Limb (tissue), 2 donors: Measurements from ENCODE around the gene GTPBP2.
"Not testable (repeated sequence)": the region's sequence is repeated elsewhere in the genome, so short reads cannot be mapped to it uniquely, and the experiment has no call there.

Source experiments
- DNase-seq, 2 donors: peaks; one replicate each; pipeline ENCODE4 v3.0.0-alpha.2; 2016; ENCODE audit errors: extremely low spot score in 2 of 2

Gene GTPBP2

GRCh38 chr6:43629104-43629504, at the start of gene GTPBP2:
GTPBP2 (minus strand) TSS chr6:43629264; CDS start chr6:43629162, 102 bp downstream.
- peak; percentile 99 for DNase-seq

GRCh38 chr6:43678341-43678740, 49.3 kb upstream of the GTPBP2 start:
- no peak for DNase-seq

- DNase-seq, result no peak
These were observed 48.7 kb upstream of the GTPBP2 start for GRCh38 chr6:43677759-43678158.

GRCh38 chr6:43676962-43677606, 48.0 kb upstream of the GTPBP2 start:
- DNase-seq, result no peak

DNA sequence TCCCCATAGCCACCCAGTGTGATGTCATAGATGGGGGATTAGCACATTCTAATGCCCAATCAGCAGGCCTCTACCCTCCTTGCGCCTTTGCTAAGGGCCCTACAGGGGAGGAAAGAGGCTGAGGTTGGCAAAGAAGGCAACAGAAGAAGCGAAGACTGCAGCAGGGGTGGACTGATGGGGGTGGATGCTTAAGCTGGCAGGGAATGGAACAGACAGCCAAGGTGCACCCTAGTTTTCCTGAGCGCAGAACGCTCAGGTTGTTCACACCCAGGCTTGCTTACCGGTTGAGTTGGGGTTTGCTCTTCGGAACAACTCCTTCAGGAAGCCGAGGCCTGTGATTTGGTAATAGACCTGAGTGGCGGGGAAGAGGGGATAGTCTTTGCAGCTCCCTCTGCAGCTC, 45.9 kb upstream of the GTPBP2 start:
- DNase-seq, result no peak

GRCh38 chr6:43674291-43674690, 45.2 kb upstream of the GTPBP2 start:
- DNase-seq, result no peak

DNA sequence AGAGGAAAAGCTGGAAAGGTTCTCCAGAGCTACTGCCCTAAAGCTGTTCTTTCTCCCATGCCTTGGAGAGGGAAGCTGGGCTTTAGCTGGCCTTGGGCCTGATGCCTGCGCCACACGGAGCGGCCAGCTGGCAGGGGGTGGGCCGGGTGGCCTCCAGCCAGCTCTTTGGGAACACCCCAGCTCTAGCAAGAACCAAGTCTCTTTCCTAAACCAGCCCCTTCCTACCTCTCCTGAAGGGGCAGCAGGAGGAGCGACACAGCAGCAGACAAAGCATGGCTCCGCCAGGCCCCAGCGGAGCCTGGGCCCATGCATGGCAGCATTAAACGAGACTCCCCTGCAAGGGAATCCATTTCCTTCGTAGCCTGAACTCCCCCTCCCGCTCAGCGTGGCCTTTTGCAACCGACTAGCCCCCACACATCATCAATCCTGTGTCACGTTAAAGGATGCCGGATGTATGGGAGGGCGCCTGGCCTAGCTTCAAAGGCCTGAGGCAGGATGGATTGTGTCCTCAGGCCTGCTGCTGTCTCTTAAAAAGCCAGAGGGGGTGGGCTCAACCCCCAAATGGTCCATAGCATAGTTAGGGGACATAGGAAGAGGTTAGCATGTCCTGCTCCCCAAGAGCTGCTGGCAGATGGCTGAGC, 44.5 kb upstream of the GTPBP2 start:
- DNase-seq, result no peak

DNA sequence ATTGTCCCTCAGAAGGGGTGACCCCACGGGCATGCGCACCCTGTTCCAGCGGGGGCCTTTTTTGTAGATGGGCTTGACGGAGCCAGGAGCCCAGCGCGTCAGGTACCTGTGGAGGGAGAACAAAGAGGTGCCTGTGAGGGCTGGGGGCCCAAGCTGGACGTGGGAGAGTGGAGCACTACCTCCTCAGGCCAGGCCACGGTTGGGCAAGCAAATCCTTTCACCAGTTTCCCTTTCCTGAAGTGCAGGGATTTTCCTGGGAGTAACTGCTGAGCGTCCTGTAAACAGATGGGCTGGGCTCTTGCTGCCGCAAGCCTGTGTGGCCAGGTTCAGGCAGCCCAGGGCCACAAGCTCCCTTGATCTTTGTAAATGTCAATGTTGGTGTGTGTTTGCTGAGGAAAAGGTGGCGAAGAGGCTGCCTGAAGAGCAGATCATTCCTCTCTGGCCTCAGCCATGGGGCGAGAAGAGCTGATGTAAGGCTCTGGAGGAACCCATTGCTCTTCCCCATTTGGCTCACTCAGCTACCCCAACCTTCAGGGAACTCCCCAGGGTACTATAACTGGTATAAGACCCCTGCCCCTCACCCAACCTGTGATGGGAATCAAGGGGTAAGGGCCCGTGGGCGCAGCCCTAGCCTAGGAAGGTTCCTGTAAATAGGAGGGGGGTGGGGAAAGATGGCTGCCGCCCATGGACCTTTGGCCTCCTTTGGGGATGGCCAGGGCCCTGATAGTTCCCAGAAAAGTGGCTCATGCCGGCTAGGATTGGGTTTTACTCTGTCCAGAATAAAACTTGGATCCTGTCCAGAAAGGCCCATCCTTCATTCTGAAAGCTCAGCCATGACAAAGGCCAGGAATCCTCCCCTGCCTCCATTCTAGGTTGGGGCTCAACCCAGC, 43.0 kb upstream of the GTPBP2 start:
- DNase-seq, result no peak

DNA sequence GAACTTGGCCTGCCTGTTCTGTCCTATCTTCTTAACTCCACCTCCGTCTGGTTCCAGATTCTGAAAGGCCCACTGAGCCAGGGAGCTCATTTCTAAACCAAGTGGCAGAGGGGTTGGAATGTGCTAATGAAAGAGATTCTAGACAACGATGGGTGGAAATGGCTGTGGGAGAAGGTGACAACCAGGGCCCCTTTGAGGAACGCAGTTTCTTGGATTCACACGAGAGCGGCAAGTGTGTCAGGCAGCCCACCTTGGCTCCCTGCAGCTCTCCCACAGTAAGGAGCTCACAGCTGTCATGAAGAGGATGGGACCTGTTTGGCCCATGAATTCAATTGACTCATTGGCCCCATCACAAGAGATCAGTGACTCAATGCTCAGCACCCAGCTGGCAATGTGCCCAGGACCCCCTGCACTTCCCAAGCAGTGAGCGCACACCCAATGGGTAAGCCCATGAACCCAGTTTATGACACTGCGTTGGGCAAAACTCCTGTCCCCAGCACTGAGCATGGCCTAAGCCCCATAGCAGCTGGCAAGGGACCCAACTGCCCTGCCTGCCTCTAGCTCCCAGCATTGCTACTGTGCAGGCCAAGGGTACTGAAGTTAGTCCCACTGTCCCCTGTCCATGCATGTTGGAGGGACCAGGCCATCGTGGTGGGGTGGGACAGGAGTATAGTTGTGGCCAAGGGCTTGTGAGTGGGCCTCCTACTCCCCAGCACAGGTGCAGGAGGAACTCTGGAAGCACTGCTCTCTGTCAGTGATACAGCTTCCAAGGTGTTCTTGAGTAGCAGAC, 42.1 kb upstream of the GTPBP2 start:
- DNase-seq, result no peak

DNA sequence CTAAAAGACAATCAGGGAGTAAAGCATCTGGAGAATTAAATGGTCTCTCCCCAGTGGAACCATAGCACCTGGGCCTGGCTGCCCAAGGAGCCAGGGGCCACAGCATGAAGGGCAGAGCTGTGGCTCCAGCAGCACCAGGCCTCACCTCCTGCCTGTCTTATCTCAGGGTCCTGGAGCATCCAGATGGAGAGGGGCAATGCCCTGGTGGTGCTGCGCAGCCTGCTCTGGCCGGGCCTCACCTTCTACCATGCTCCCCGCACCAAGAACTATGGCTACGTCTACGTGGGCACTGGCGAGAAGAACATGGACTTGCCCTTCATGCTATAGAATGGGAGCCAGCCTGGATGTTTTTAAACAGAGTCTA, 41.5 kb upstream of the GTPBP2 start:
- DNase-seq, result no peak

DNA sequence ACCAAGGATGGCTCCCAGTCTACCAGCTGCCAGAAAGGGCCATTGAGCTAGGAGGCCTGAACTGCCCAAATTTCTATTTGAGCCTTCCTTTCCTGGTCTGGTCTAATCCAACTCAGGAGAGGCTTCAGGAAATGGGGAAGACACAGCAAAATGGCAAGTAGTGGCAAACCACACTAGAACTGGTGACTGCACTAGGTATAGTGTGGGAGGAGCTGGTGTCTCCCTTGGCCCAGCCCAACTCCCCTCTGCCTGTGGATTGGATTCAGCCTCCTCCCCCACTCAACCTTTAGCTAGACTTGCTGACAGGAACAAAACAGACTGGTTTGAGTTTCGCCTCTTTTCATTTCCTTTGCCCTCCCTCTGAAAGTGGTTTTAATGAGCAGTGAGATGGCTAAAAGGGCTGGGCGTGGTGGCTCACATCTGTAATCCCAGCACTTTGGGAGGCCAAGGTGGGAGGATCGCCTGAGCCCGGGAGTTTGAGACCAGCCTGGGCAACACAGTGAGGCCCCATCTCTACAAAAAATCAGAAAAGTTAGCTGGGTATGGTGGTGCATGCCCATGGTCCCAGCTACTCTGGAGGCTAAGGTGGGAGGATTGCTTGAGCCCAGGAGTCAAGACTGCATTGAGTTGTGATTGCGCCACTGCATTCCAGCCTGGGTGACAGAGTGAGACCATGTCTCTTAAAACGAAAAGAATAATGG, 41.0 kb upstream of the GTPBP2 start:
- DNase-seq, result no peak

DNA sequence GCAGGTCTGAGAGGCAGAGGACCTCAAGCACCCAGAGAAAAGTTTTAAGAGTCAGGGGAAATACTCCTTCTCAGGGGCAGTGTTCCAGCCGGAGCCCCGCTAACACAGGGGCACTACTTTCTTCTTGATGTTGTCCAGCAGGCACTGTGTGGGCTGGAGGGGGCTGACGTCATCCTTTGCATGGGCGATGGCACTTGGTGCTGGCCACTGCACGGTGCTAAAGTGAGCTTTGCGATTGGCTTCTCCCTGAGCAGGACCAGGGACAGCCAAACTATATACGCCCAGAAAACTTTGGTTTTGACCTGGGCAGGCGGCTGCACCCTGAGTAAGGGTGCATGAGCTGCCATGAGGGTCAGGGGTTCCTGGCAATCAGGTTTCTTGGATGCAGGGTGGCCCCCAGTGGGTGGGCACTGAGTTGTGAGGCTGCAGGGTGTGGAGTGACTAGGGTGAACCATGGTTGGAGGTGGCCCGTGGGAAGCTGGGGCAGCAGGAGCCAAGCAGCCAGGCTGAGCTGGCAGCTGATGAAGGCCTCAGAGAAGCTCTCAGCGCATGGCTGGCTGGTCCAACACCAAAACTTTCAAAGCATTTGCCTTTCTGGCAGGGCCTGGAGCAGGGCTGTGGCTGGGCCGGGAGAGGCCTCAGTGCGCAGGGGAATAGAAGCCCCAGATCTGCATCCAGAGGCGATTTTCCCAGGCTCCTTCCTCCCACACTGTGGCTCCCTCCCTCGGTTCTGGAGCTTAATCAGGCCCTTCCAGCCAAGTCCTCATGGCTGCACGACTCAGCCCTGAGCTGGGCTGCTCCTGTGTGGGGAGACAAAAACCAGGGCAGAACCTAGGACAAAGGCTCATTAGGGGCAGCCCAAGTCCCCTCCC, 40.2 kb upstream of the GTPBP2 start:
- no peak for DNase-seq

DNA sequence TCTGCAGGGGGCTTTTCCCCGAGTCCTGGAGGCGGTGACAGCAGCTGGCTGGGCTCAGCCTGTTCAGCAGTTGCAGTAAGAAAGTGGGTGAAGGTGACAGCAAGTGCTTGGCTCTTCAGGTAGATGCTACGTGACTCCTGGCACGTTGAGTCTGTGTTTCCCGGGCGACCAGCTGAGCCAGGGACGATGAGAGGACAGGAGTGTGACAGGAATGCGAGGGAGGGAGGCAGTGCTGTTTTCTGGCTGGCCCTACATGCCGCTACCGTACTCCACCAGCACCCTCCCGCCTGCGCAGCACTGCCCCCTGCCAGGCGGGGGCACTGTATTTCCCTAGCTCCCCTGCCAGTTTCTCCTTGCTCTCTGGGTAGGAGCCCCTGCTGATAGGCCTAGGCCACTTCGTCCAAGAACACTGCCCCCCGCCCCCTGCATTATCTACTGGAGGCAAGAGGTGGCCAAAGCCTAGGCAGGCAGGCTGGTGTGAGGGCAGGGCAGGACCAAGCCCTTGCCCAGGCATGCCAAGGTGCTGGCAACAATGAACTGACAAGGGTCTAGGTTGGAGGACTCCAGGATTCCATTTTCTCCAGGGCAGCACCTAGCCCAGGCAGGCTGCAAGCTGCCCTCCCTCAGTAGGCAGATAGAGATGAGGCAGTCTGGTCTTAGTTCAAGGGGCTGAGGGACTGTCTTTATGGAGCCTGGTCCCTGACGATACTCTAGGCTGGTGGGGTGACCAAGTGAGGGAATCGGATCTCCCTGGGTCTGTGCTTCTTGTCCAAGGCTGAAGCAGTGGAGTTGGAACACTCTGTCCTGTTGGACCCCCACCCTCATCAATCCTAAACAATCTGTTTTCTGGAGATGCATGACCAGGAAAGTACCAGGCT, 39.3 kb upstream of the GTPBP2 start:
- DNase-seq, result peak; percentile 53 to 71

DNA sequence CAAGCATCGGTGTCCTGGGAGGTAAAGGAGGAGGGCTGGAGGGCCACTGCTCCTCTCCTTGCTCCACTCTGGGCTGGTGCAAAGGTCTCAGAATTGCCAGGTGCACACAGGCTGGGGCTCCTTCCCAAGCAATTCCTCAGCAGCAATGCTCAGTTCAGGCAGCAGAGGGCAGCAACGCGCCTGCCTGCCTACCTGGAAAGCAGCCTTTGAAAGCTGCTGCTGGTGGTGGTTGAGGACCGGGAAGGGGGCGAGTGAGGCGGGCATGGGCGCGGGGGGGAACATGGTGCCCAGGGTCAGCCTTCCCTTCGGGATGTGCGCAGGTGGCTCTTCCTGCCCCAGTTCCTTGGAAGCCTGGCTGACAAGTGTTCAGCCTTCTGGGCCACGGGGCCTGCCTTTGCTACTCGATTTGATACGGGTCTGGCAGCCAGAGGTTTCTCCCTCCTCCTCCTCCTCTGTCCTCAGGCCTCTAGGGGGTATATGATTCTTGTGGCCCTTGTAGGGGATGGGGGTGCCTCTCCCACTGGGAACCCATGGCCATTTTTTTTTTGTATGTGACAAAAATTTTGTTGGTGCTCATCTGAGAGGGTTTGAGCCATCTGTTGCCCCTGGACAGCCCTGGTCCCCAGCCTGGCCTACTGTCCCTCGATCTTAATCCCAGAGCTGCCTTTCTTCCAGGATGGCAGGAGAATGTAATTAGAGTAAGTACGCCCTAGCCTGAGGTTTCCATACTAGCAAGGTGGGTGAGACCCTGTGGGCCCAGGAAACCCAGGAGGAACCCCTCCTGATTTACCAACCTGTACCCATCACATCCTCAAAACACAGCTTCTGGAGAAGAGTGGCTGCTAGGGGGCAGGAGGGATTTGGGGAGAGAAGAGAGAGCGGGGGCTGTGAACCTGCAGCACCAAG, 38.4 kb upstream of the GTPBP2 start:
- DNase-seq, result peak; percentile 76 to 91

DNA sequence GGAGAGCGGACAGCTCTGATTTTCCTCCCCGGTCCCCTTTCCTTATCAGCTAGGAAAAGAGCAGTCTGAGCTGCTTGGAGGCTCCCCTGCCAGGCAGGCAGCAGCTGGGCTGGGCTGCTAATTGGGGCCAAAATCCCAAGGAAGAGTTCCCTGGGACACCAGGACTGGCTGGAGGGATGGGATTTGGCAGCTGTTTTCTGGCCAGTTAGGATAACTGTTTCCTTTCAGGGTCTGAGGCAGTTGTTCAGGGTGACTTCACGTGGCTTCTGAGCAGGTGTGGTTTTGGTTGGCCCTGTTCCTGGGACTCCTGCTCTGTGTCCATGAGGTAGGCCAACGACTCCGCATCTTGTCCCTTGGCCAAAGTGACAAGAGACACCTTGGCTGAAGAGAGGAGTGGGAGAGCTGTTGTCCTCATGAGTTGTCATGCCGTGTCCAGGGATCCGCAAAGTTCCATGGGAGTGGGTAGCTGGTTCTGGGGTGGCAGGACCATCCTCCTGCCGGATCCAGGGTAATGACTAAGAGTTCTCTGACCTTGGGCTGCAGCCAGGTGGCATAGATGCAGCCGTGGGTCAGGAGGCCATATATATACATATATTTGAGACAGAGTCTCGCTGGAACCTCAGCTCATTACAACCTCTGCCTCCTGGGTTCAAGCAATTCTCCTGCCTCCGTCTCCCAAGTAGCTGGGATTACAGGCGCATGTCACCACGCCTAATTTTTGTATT, 37.3 kb upstream of the GTPBP2 start:
- DNase-seq, result no peak

- no peak for DNase-seq
These were observed 36.3 kb upstream of the GTPBP2 start for GRCh38 chr6:43665376-43665775.

GRCh38 chr6:43662948-43663347, 33.9 kb upstream of the GTPBP2 start:
- DNase-seq, result not testable (repeated sequence)
